HG03039 (cell line): Measurements from ENCODE around the gene CHD8.
"Not testable (repeated sequence)": the region's sequence is repeated elsewhere in the genome, so short reads cannot be mapped to it uniquely, and the experiment has no call there.

Experiments used
- ATAC-seq: cut with Tn5 transposase; IDR thresholded peaks from one replicate; pipeline ENCODE4 v1.9.1; 2021; ENCODE audit warnings: mild to moderate bottlenecking, moderate library complexity; ENCODE audit not compliant: unreplicated experiment

The CHD8 gene

GRCh38 chr14:21455912-21456667 lies at the start of gene CHD8:
TSS of gene CHD8 (minus strand) at chr14:21456123. CDS start at chr14:21431643, 24,480 bp downstream.
- ATAC-seq: peak; percentile 95

- peak; percentile 76 for ATAC-seq
These were observed 49.2 kb upstream of the CHD8 start for GRCh38 chr14:21505012-21505553.

GRCh38 chr14:21503376-21503775 lies 47.5 kb upstream of the CHD8 start:
- ATAC-seq: no peak

GRCh38 chr14:21501568-21501967 lies 45.6 kb upstream of the CHD8 start:
- ATAC-seq: no peak

GRCh38 chr14:21498540-21499526 lies 42.9 kb upstream of the CHD8 start:
- ATAC-seq: no peak

GRCh38 chr14:21496453-21496852 lies 40.5 kb upstream of the CHD8 start:
- ATAC-seq: no peak

GRCh38 chr14:21494902-21495762 lies 39.2 kb upstream of the CHD8 start:
- no peak for ATAC-seq

GRCh38 chr14:21486640-21487087 lies 30.7 kb upstream of the CHD8 start:
- ATAC-seq: no peak

GRCh38 chr14:21476925-21477681 lies 21.2 kb upstream of the CHD8 start, which contains the start of the genes RAB2B and TOX4:
TSS of gene RAB2B (minus strand) at chr14:21476959. CDS start at chr14:21476872, 87 bp downstream.
TSS of gene TOX4 (plus strand) at chr14:21477195. CDS start at chr14:21477279, 84 bp downstream.
- peak; percentile 99 for ATAC-seq

GRCh38 chr14:21476523-21476924 lies 20.6 kb upstream of the CHD8 start:
- no peak for ATAC-seq

GRCh38 chr14:21475767-21476522 lies 20.0 kb upstream of the CHD8 start:
- no peak for ATAC-seq

- ATAC-seq: no peak
These were observed 11.7 kb upstream of the CHD8 start for GRCh38 chr14:21467616-21468015.

- ATAC-seq: peak; percentile 17
These were observed 371 bp downstream of the CHD8 start for GRCh38 chr14:21455592-21455911.

GRCh38 chr14:21454843-21455544 lies 929 bp downstream of the CHD8 start:
- no peak for ATAC-seq

- no peak for ATAC-seq
These were observed 6.1 kb downstream of the CHD8 start for GRCh38 chr14:21449899-21450216.

GRCh38 chr14:21442657-21443056 lies 13.3 kb downstream of the CHD8 start:
- ATAC-seq: not testable (repeated sequence)

- ATAC-seq: no peak
These were observed 15.1 kb downstream of the CHD8 start for GRCh38 chr14:21440859-21441258.
